Astrocyte (in vitro differentiated cells and primary cell): Measurements from ENCODE around the gene KIF25. TPM values are rescaled to one million over a fixed set of nuclear protein-coding genes. Genes with fewer than 3 reads are reported as not detected.

Experiments used
- DNase-seq: peaks from one replicate; pipeline ENCODE4 v3.0.0-alpha.2; 2010; ENCODE audit warnings: low read depth
- FAIRE-seq: peaks from 2 replicates; lab custom pipeline; 2011; peaks lifted over from hg19 to GRCh38; lab: Jason Lieb, UNC
- H2AFZ ChIP-seq: 2 replicates; pipeline ENCODE4 v1.6.0; 2012; ENCODE audit warnings: low read depth, low read length, inconsistent platforms
- H3K27ac ChIP-seq: 2 replicates; pipeline ENCODE4 v1.5.1; 2011; ENCODE audit warnings: low read depth, low read length, inconsistent platforms
- H3K27me3 ChIP-seq: 2 replicates; pipeline ENCODE4 v1.6.0; 2011; ENCODE audit warnings: low read length, inconsistent platforms; ENCODE audit not compliant: insufficient read depth
- H3K36me3 ChIP-seq: 2 replicates; pipeline ENCODE4 v1.5.1; 2011; ENCODE audit warnings: low read length, inconsistent platforms; ENCODE audit not compliant: insufficient read depth
- H3K4me1 ChIP-seq: 2 replicates; pipeline ENCODE4 v1.5.1; 2011; ENCODE audit warnings: low read length, inconsistent platforms; ENCODE audit not compliant: insufficient read depth
- H3K4me2 ChIP-seq: 2 replicates; pipeline ENCODE4 v1.6.0; 2012; ENCODE audit warnings: low read length, inconsistent platforms
- H3K4me3 ChIP-seq: 2 replicates; pipeline ENCODE4 v1.5.1; 2011; ENCODE audit warnings: low read depth, mild to moderate bottlenecking, low read length, inconsistent platforms; ENCODE audit not compliant: insufficient read depth
- H3K79me2 ChIP-seq: 2 replicates; pipeline ENCODE4 v1.6.0; 2012; ENCODE audit warnings: mild to moderate bottlenecking, low read length, inconsistent platforms; ENCODE audit not compliant: insufficient read depth
- H3K9ac ChIP-seq: 2 replicates; pipeline ENCODE4 v1.6.0; 2012; ENCODE audit warnings: mild to moderate bottlenecking, low read length, inconsistent platforms
- H3K9me3 ChIP-seq: 2 replicates; pipeline ENCODE4 v1.5.1; 2012; ENCODE audit warnings: low read depth, mild to moderate bottlenecking, low read length, inconsistent platforms; ENCODE audit not compliant: insufficient read depth
- H4K20me1 ChIP-seq: 2 replicates; pipeline ENCODE4 v1.6.0; 2012; ENCODE audit warnings: low read length, inconsistent platforms; ENCODE audit not compliant: insufficient read depth
- H3K27ac Mint-ChIP-seq: one replicate; pipeline ENCODE4 v1.8.0; 2021; ENCODE audit warnings: mild to moderate bottlenecking, mixed read lengths; ENCODE audit not compliant: unreplicated experiment
- H3K27me3 Mint-ChIP-seq: one replicate; pipeline ENCODE4 v1.8.0; 2021; ENCODE audit warnings: low read depth, mixed read lengths; ENCODE audit not compliant: unreplicated experiment
- H3K36me3 Mint-ChIP-seq: one replicate; pipeline ENCODE4 v1.8.0; 2021; ENCODE audit warnings: low read depth, mixed read lengths; ENCODE audit not compliant: unreplicated experiment
- H3K4me1 Mint-ChIP-seq: one replicate; pipeline ENCODE4 v1.8.0; 2021; ENCODE audit warnings: low read depth, mixed read lengths; ENCODE audit not compliant: unreplicated experiment
- H3K4me3 Mint-ChIP-seq: one replicate; pipeline ENCODE4 v1.8.0; 2021; ENCODE audit warnings: mild to moderate bottlenecking, moderate library complexity, mixed read lengths; ENCODE audit not compliant: unreplicated experiment
- H3K9me3 Mint-ChIP-seq: one replicate; pipeline ENCODE4 v1.8.0; 2021; ENCODE audit warnings: mild to moderate bottlenecking, mixed read lengths; ENCODE audit not compliant: unreplicated experiment
- CTCF ChIP-seq: IDR thresholded peaks from 2 replicates; pipeline ENCODE4 v1.5.1; 2011; ENCODE audit warnings: low read depth, mild to moderate bottlenecking, inconsistent platforms, low read length, moderate library complexity; ENCODE audit not compliant: insufficient read depth
- EZH2 ChIP-seq: IDR thresholded peaks from 2 replicates; pipeline ENCODE4 v1.6.1; 2012; ENCODE audit warnings: mild to moderate bottlenecking, low read length, inconsistent platforms; ENCODE audit not compliant: insufficient read depth
- total RNA-seq: library from RNA; stranded (reverse); gene quantifications from 2 replicates; pipeline ENCODE4 v1.2.1, GENCODE V29; 2021

KIF25 gene
- total RNA-seq, 1 donor from 2014 or later: not detected

GRCh38 chr6:168093071-168093505 lies 95.6 kb downstream of the KIF25 start:
- Mint-ChIP-seq H3K4me1 (peaks cover 5% of the 10 kb centered on the region), H3K27ac (no peak overlapping the region), H3K36me3 (no peaks in the 10 kb centered on the region), H3K4me3 (no peak overlapping the region), H3K27me3 (peaks cover 39% of the 10 kb centered on the region), H3K9me3 (peaks cover 3% of the 10 kb centered on the region)
- H3K27ac ChIP-seq: no peak overlapping the region
- no peak overlapping the region for H3K4me3 ChIP-seq
- no peak overlapping the region for H3K4me2 ChIP-seq
- no peaks in the 10 kb centered on the region for H3K79me2 ChIP-seq
- H4K20me1 ChIP-seq: no peaks in the 10 kb centered on the region
- no peaks in the 10 kb centered on the region for H3K36me3 ChIP-seq
- no peaks in the 10 kb centered on the region for H3K9me3 ChIP-seq
- no peaks in the 10 kb centered on the region for H3K4me1 ChIP-seq
- FAIRE-seq (no peak), DNase-seq (no peak)
- H2AFZ ChIP-seq: no peak overlapping the region
- TF ChIP-seq CTCF (no peak), EZH2 (no peak)
- peaks cover 2% of the 10 kb centered on the region for H3K27me3 ChIP-seq
- no peak overlapping the region for H3K9ac ChIP-seq

- no peaks in the 10 kb centered on the region for H3K36me3 ChIP-seq
- no peaks in the 10 kb centered on the region for H3K79me2 ChIP-seq
- no peak overlapping the region for H3K4me3 Mint-ChIP-seq
- no peaks in the 10 kb centered on the region for H3K9me3 ChIP-seq
- no peak overlapping the region for H3K27ac Mint-ChIP-seq
- no peaks in the 10 kb centered on the region for H3K4me1 ChIP-seq
- H3K9ac ChIP-seq: no peak overlapping the region
- H3K9me3 Mint-ChIP-seq: peaks cover 3% of the 10 kb centered on the region
- no peaks in the 10 kb centered on the region for H4K20me1 ChIP-seq
- no peaks in the 10 kb centered on the region for H3K36me3 Mint-ChIP-seq
- H3K27me3 ChIP-seq: peaks cover 2% of the 10 kb centered on the region
- FAIRE-seq (no peak), DNase-seq (no peak)
- H3K27ac ChIP-seq: no peak overlapping the region
- H2AFZ ChIP-seq: no peak overlapping the region
- H3K4me2 ChIP-seq: no peak overlapping the region
- TF ChIP-seq CTCF (no peak), EZH2 (no peak)
- H3K27me3 Mint-ChIP-seq: peaks cover 42% of the 10 kb centered on the region
- H3K4me1 Mint-ChIP-seq: peaks cover 2% of the 10 kb centered on the region
- no peak overlapping the region for H3K4me3 ChIP-seq
Observed at GRCh38 chr6:168093634-168094033, 96.2 kb downstream of the KIF25 start.

Other genes with a start within 250 kb of the KIF25 start
- 95.0 and 102 TPM in 2 replicates for gene AFDN, start 170.8 kb upstream of the KIF25 start, total RNA-seq
- not detected in 2 replicates for gene FRMD1, start 81.5 kb downstream of the KIF25 start, total RNA-seq